Measurements from ENCODE around the gene NPAS4.

The NPAS4 gene

GRCh38 chr11:66407651-66408050, 13.2 kb upstream of the NPAS4 start:
- Histone ChIP-seq H3K79me2 (ENCODE audit: control insufficient read depth, insufficient read depth, low read length) (no peaks in the 10 kb centered on the region), H3K18ac (ENCODE audit: low read length) (no peak overlapping the region), H3K27me3 (ENCODE audit: insufficient read depth, low read length, poor library complexity) (no peaks in the 10 kb centered on the region), H2BK15ac (replicated peaks; ENCODE audit: low read depth) (no peak overlapping the region), H3K9ac (ENCODE audit: low read length) (no peak overlapping the region), H4K5ac (ENCODE audit: low read length) (no peak overlapping the region), H3K4me2 (ENCODE audit: low read length) (no peak overlapping the region), H3K4me1 (ENCODE audit: control insufficient read depth, low read depth, low read length) (no peaks in the 10 kb centered on the region), H2BK5ac (ENCODE audit: low read length) (no peak overlapping the region), H2AK5ac (ENCODE audit: low read length) (no peak overlapping the region), H3K4me3 (ENCODE audit: low read length) (no peak overlapping the region), H3K4ac (ENCODE audit: low read depth, low read length) (no peak overlapping the region), H4K8ac (ENCODE audit: low read depth, low read length) (no peak overlapping the region), H3K23ac (ENCODE audit: low read length) (no peak overlapping the region), H2BK120ac (ENCODE audit: low read depth, low read length) (no peak overlapping the region), H3K56ac (ENCODE audit: low read length) (no peak overlapping the region), H3K79me1 (ENCODE audit: low read length) (no peaks in the 10 kb centered on the region), H3K27ac (ENCODE audit: low read depth, low read length) (no peak overlapping the region), H3K36me3 (ENCODE audit: control insufficient read depth, insufficient read depth, low read length) (no peaks in the 10 kb centered on the region)
- DNase-seq, result no peak
- no CpG with 5 or more reads among the region's 5 CpGs for WGBS (ENCODE audit: extremely low coverage, insufficient coverage, low lambda C conversion rate)

GRCh38 chr11:66408488-66409214, 12.2 kb upstream of the NPAS4 start:
- peak; percentile 97 for DNase-seq
- no peak overlapping the region for H4K8ac ChIP-seq (ENCODE audit: low read depth, low read length)
- peak overlapping the region; percentile 53 for H3K9ac ChIP-seq (ENCODE audit: low read length)
- no peak overlapping the region for H2BK15ac ChIP-seq (replicated peaks; ENCODE audit: low read depth)
- H3K56ac ChIP-seq (ENCODE audit: low read length), result no peak overlapping the region
- H4K5ac ChIP-seq (ENCODE audit: low read length), result no peak overlapping the region
- H3K18ac ChIP-seq (ENCODE audit: low read length), result no peak overlapping the region
- H3K4me1 ChIP-seq (ENCODE audit: control insufficient read depth, low read depth, low read length), result no peaks in the 10 kb centered on the region
- no peak overlapping the region for H2AK5ac ChIP-seq (ENCODE audit: low read length)
- H3K36me3 ChIP-seq (ENCODE audit: control insufficient read depth, insufficient read depth, low read length), result no peaks in the 10 kb centered on the region
- no peaks in the 10 kb centered on the region for H3K79me1 ChIP-seq (ENCODE audit: low read length)
- WGBS (ENCODE audit: extremely low coverage, insufficient coverage, low lambda C conversion rate), result no CpG with 5 or more reads among the region's 63 CpGs
- H3K4me2 ChIP-seq (ENCODE audit: low read length), result peak overlapping the region; percentile 75
- H2BK120ac ChIP-seq (ENCODE audit: low read depth, low read length), result no peak overlapping the region
- no peak overlapping the region for H3K27ac ChIP-seq (ENCODE audit: low read depth, low read length)
- no peak overlapping the region for H3K23ac ChIP-seq (ENCODE audit: low read length)
- H2BK5ac ChIP-seq (ENCODE audit: low read length), result no peak overlapping the region
- no peak overlapping the region for H3K4ac ChIP-seq (ENCODE audit: low read depth, low read length)
- peak overlapping the region; percentile 40 for H3K4me3 ChIP-seq (ENCODE audit: low read length)
- H3K27me3 ChIP-seq (ENCODE audit: insufficient read depth, low read length, poor library complexity), result no peaks in the 10 kb centered on the region
- no peaks in the 10 kb centered on the region for H3K79me2 ChIP-seq (ENCODE audit: control insufficient read depth, insufficient read depth, low read length)

- WGBS (ENCODE audit: extremely low coverage, insufficient coverage, low lambda C conversion rate), result no CpG with 5 or more reads among the region's 15 CpGs
Observed at GRCh38 chr11:66409226-66409625, 11.6 kb upstream of the NPAS4 start.

GRCh38 chr11:66410191-66410590, 10.6 kb upstream of the NPAS4 start:
- Histone ChIP-seq H3K27ac (ENCODE audit: low read depth, low read length) (no peak overlapping the region), H2AK5ac (ENCODE audit: low read length) (no peak overlapping the region), H3K4me3 (ENCODE audit: low read length) (no peak overlapping the region), H3K36me3 (ENCODE audit: control insufficient read depth, insufficient read depth, low read length) (no peaks in the 10 kb centered on the region), H3K56ac (ENCODE audit: low read length) (no peak overlapping the region), H2BK120ac (ENCODE audit: low read depth, low read length) (no peak overlapping the region), H3K9ac (ENCODE audit: low read length) (no peak overlapping the region), H4K5ac (ENCODE audit: low read length) (no peak overlapping the region), H3K4me2 (ENCODE audit: low read length) (no peak overlapping the region), H3K4ac (ENCODE audit: low read depth, low read length) (no peak overlapping the region), H3K4me1 (ENCODE audit: control insufficient read depth, low read depth, low read length) (no peaks in the 10 kb centered on the region), H3K27me3 (ENCODE audit: insufficient read depth, low read length, poor library complexity) (no peaks in the 10 kb centered on the region), H2BK5ac (ENCODE audit: low read length) (no peak overlapping the region), H3K79me1 (ENCODE audit: low read length) (no peaks in the 10 kb centered on the region), H3K18ac (ENCODE audit: low read length) (no peak overlapping the region), H4K8ac (ENCODE audit: low read depth, low read length) (no peak overlapping the region), H3K23ac (ENCODE audit: low read length) (no peak overlapping the region), H2BK15ac (replicated peaks; ENCODE audit: low read depth) (no peak overlapping the region), H3K79me2 (ENCODE audit: control insufficient read depth, insufficient read depth, low read length) (no peaks in the 10 kb centered on the region)
- WGBS (ENCODE audit: extremely low coverage, insufficient coverage, low lambda C conversion rate), result no CpG with 5 or more reads among the region's 12 CpGs
- DNase-seq, result no peak

More at GRCh38 chr11:66409226-66409625, 11.6 kb upstream of the NPAS4 start:
- H4K8ac ChIP-seq (ENCODE audit: low read depth, low read length), result no peak overlapping the region
- H3K9ac ChIP-seq (ENCODE audit: low read length), result peak overlapping the region; percentile 38
- H2BK120ac ChIP-seq (ENCODE audit: low read depth, low read length), result no peak overlapping the region
- no peak overlapping the region for H3K18ac ChIP-seq (ENCODE audit: low read length)
- no peak overlapping the region for H2AK5ac ChIP-seq (ENCODE audit: low read length)
- DNase-seq, result no peak
- H3K4me3 ChIP-seq (ENCODE audit: low read length), result no peak overlapping the region
- no peak overlapping the region for H2BK5ac ChIP-seq (ENCODE audit: low read length)
- no peaks in the 10 kb centered on the region for H3K27me3 ChIP-seq (ENCODE audit: insufficient read depth, low read length, poor library complexity)
- H2BK15ac ChIP-seq (replicated peaks; ENCODE audit: low read depth), result no peak overlapping the region
- H3K56ac ChIP-seq (ENCODE audit: low read length), result peak overlapping the region; percentile 78
- no peak overlapping the region for H3K27ac ChIP-seq (ENCODE audit: low read depth, low read length)
- H3K79me2 ChIP-seq (ENCODE audit: control insufficient read depth, insufficient read depth, low read length), result no peaks in the 10 kb centered on the region
- no peaks in the 10 kb centered on the region for H3K79me1 ChIP-seq (ENCODE audit: low read length)
- H3K4me1 ChIP-seq (ENCODE audit: control insufficient read depth, low read depth, low read length), result no peaks in the 10 kb centered on the region
- no peak overlapping the region for H3K23ac ChIP-seq (ENCODE audit: low read length)
- H3K4ac ChIP-seq (ENCODE audit: low read depth, low read length), result no peak overlapping the region
- no peaks in the 10 kb centered on the region for H3K36me3 ChIP-seq (ENCODE audit: control insufficient read depth, insufficient read depth, low read length)
- no peak overlapping the region for H3K4me2 ChIP-seq (ENCODE audit: low read length)
- H4K5ac ChIP-seq (ENCODE audit: low read length), result no peak overlapping the region

GRCh38 chr11:66411323-66411722, 9.5 kb upstream of the NPAS4 start:
- Histone ChIP-seq H3K27ac (ENCODE audit: low read depth, low read length) (no peak overlapping the region), H2BK15ac (replicated peaks; ENCODE audit: low read depth) (no peak overlapping the region), H3K4me3 (ENCODE audit: low read length) (no peak overlapping the region), H3K79me1 (ENCODE audit: low read length) (no peaks in the 10 kb centered on the region), H3K36me3 (ENCODE audit: control insufficient read depth, insufficient read depth, low read length) (no peaks in the 10 kb centered on the region), H3K27me3 (ENCODE audit: insufficient read depth, low read length, poor library complexity) (no peaks in the 10 kb centered on the region), H2AK5ac (ENCODE audit: low read length) (no peak overlapping the region), H3K56ac (ENCODE audit: low read length) (no peak overlapping the region), H3K23ac (ENCODE audit: low read length) (no peak overlapping the region), H2BK120ac (ENCODE audit: low read depth, low read length) (no peak overlapping the region), H3K4me1 (ENCODE audit: control insufficient read depth, low read depth, low read length) (no peaks in the 10 kb centered on the region), H2BK5ac (ENCODE audit: low read length) (no peak overlapping the region), H3K4me2 (ENCODE audit: low read length) (no peak overlapping the region), H3K79me2 (ENCODE audit: control insufficient read depth, insufficient read depth, low read length) (no peaks in the 10 kb centered on the region), H4K8ac (ENCODE audit: low read depth, low read length) (no peak overlapping the region), H3K4ac (ENCODE audit: low read depth, low read length) (no peak overlapping the region), H4K5ac (ENCODE audit: low read length) (no peak overlapping the region), H3K18ac (ENCODE audit: low read length) (no peak overlapping the region), H3K9ac (ENCODE audit: low read length) (no peak overlapping the region)
- DNase-seq, result no peak
- no CpG with 5 or more reads among the region's 4 CpGs for WGBS (ENCODE audit: extremely low coverage, insufficient coverage, low lambda C conversion rate)

GRCh38 chr11:66412110-66412509, 8.7 kb upstream of the NPAS4 start:
- Histone ChIP-seq H3K36me3 (ENCODE audit: control insufficient read depth, insufficient read depth, low read length) (no peaks in the 10 kb centered on the region), H2BK120ac (ENCODE audit: low read depth, low read length) (no peak overlapping the region), H3K23ac (ENCODE audit: low read length) (no peak overlapping the region), H3K27ac (ENCODE audit: low read depth, low read length) (no peak overlapping the region), H3K4ac (ENCODE audit: low read depth, low read length) (no peak overlapping the region), H3K4me2 (ENCODE audit: low read length) (no peak overlapping the region), H3K4me1 (ENCODE audit: control insufficient read depth, low read depth, low read length) (no peaks in the 10 kb centered on the region), H2BK15ac (replicated peaks; ENCODE audit: low read depth) (no peak overlapping the region), H3K27me3 (ENCODE audit: insufficient read depth, low read length, poor library complexity) (no peaks in the 10 kb centered on the region), H3K9ac (ENCODE audit: low read length) (no peak overlapping the region), H4K5ac (ENCODE audit: low read length) (no peak overlapping the region), H2AK5ac (ENCODE audit: low read length) (no peak overlapping the region), H2BK5ac (ENCODE audit: low read length) (no peak overlapping the region), H3K79me2 (ENCODE audit: control insufficient read depth, insufficient read depth, low read length) (no peaks in the 10 kb centered on the region), H3K18ac (ENCODE audit: low read length) (no peak overlapping the region), H3K79me1 (ENCODE audit: low read length) (no peaks in the 10 kb centered on the region), H4K8ac (ENCODE audit: low read depth, low read length) (no peak overlapping the region), H3K4me3 (ENCODE audit: low read length) (no peak overlapping the region), H3K56ac (ENCODE audit: low read length) (no peak overlapping the region)
- no peak for DNase-seq
- no CpG with 5 or more reads among the region's 7 CpGs for WGBS (ENCODE audit: extremely low coverage, insufficient coverage, low lambda C conversion rate)
